ENCODE data around the gene SH3BP2.

The SH3BP2 gene

GRCh38 chr4:2882341-2882740 lies 89.5 kb downstream of the SH3BP2 start:
- no peak for DNase-seq

GRCh38 chr4:2886161-2886560 lies 93.3 kb downstream of the SH3BP2 start:
- DNase-seq, result no peak

GRCh38 chr4:2886622-2887021 lies 93.7 kb downstream of the SH3BP2 start:
- DNase-seq, result no peak

GRCh38 chr4:2887343-2887742 lies 94.5 kb downstream of the SH3BP2 start:
- no peak for DNase-seq

GRCh38 chr4:2888886-2889285 lies 96.0 kb downstream of the SH3BP2 start:
- no peak for DNase-seq

All from fibroblast of skin of back (primary cell).